Mucosa of descending colon (tissue), 3 donors: ENCODE results near the gene TMEM212. TPM values are rescaled to one million over a fixed set of nuclear protein-coding genes. Genes with fewer than 3 reads are reported as not detected.

ENCODE experiments used
- ATAC-seq: fragments of 200-7000 bp; cut with Tn5 transposase; one replicate; pipeline ENCODE4 v1.9.1; 2020; ENCODE audit warnings: mild to moderate bottlenecking, moderate library complexity
- DNase-seq, 3 donors: peaks; one replicate each; pipeline ENCODE4 v3.0.0-alpha.2; 2020
- H3K36me3 ChIP-seq: fragments of 200-600 bp; one replicate; pipeline ENCODE4 v1.8.0; 2021; ENCODE audit warnings: low read depth, mild to moderate bottlenecking
- H3K4me1 ChIP-seq: fragments of 200-600 bp; one replicate; pipeline ENCODE4 v1.8.0; 2021; ENCODE audit warnings: low read depth, mild to moderate bottlenecking
- H3K4me3 ChIP-seq: fragments of 200-600 bp; one replicate; pipeline ENCODE4 v1.8.0; 2021; ENCODE audit warnings: mild to moderate bottlenecking
- H3K9me3 ChIP-seq: fragments of 200-600 bp; one replicate; pipeline ENCODE4 v1.8.0; 2021; ENCODE audit warnings: mild to moderate bottlenecking
- CTCF ChIP-seq: fragments of 200-600 bp; IDR thresholded peaks from one replicate; pipeline ENCODE4 v1.8.0; 2022; ENCODE audit warnings: antibody characterized with exemption, mild to moderate bottlenecking
- intact Hi-C, 2 donors: fragments of 100-400 bp; cut with DNase I in 1 of 2; cut with micrococcal nuclease in 1 of 2; formaldehyde crosslinking; loops; one replicate each; pipeline versions ENCODE4 v1.11.0 to v1.11.1; 2022; cut with DNase I, micrococcal nuclease
- total RNA-seq, 3 donors: library from RNA; stranded (reverse); fragmentation: NEBNext Ultra II Directional in 2 of 3; extraction: Animal tissue kit (Norgen Biotek cat#: 25700) in 2 of 3; gene quantifications; one replicate each; pipeline versions ENCODE4 v1.2.1 to v1.2.4, GENCODE V29; 2021 to 2023
- donor health status: DM: no; HTN: no; CAD: no; lungs with moderate emphysema.
- donor health status: DM: no; HTN: no; CAD: no.
- donor health status: DM: no; HTN: yes; CAD: no.

TMEM212 gene
- total RNA-seq, 3 donors from 2014 or later, result not detected

- Histone ChIP-seq H3K9me3 (no peaks in the 10 kb centered on the region), H3K36me3 (no peaks in the 10 kb centered on the region), H3K4me1 (peaks cover 15% of the 10 kb centered on the region), H3K4me3 (no peak overlapping the region)
- intact Hi-C loops, result no loop called here
- ATAC-seq (peak; percentile 23), DNase-seq (no peak)
- no peak for TF ChIP-seq CTCF
Measured at GRCh38 chr3:171806200-171807128, 36.7 kb upstream of the TMEM212 start.

GRCh38 chr3:171807129-171807675 lies 35.9 kb upstream of the TMEM212 start:
- H3K4me3 ChIP-seq, result no peak overlapping the region
- TF ChIP-seq CTCF, result no peak
- ATAC-seq, result no peak

GRCh38 chr3:171807806-171808205 lies 35.3 kb upstream of the TMEM212 start:
- H3K4me3 ChIP-seq, result no peak overlapping the region
- DNase-seq (no peak), ATAC-seq (no peak)
- H3K36me3 ChIP-seq, result no peaks in the 10 kb centered on the region
- no peaks in the 10 kb centered on the region for H3K9me3 ChIP-seq
- intact Hi-C loops, result no loop called here
- no peak for TF ChIP-seq CTCF
- H3K4me1 ChIP-seq, result peaks cover 12% of the 10 kb centered on the region

More at GRCh38 chr3:171807129-171807675, 35.9 kb upstream of the TMEM212 start:
- intact Hi-C loops, result no loop called here
- Histone ChIP-seq H3K9me3 (no peaks in the 10 kb centered on the region), H3K4me1 (peaks cover 14% of the 10 kb centered on the region), H3K36me3 (no peaks in the 10 kb centered on the region)
- no peak for DNase-seq

GRCh38 chr3:171809611-171809860 lies 33.6 kb upstream of the TMEM212 start:
- ATAC-seq, result peak; percentile 76

More at GRCh38 chr3:171809611-171809860, 33.6 kb upstream of the TMEM212 start:
- peak overlapping the region; percentile 60 for H3K4me3 ChIP-seq
- intact Hi-C loops, result no loop called here
- peak in 1 of 3 donors; percentile 85 for DNase-seq
- TF ChIP-seq CTCF, result no peak
- no peaks in the 10 kb centered on the region for H3K9me3 ChIP-seq
- no peaks in the 10 kb centered on the region for H3K36me3 ChIP-seq
- peaks cover 12% of the 10 kb centered on the region for H3K4me1 ChIP-seq
